Nephron progenitor cell (in vitro differentiated cells): ENCODE data around the gene ARHGAP12.

Experiments
- DNase-seq: peaks from one replicate; pipeline ENCODE4 v3.0.0; 2021
- H3K27ac Mint-ChIP-seq: 2 replicates; pipeline ENCODE4 v1.8.0; 2021; ENCODE audit warnings: mild to moderate bottlenecking, moderate library complexity, mixed read lengths
- H3K27me3 Mint-ChIP-seq: 2 replicates; pipeline ENCODE4 v1.8.0; 2021; ENCODE audit warnings: mild to moderate bottlenecking, low read depth, mixed read lengths; ENCODE audit not compliant: poor library complexity
- H3K36me3 Mint-ChIP-seq: 2 replicates; pipeline ENCODE4 v1.8.0; 2021; ENCODE audit warnings: low read depth, mixed read lengths
- H3K4me1 Mint-ChIP-seq: 2 replicates; pipeline ENCODE4 v1.8.0; 2021; ENCODE audit warnings: mixed read lengths
- H3K4me3 Mint-ChIP-seq: 2 replicates; pipeline ENCODE4 v1.8.0; 2021; ENCODE audit warnings: mild to moderate bottlenecking, moderate library complexity, mixed read lengths
- H3K9me3 Mint-ChIP-seq: 2 replicates; pipeline ENCODE4 v1.8.0; 2021; ENCODE audit warnings: mild to moderate bottlenecking, moderate library complexity, mixed read lengths
- TF ChIP-seq, protein P1 (sequence below): fragments of 200-600 bp; sonication (generic); IDR thresholded peaks from 2 replicates; pipeline ENCODE4 v1.5.0; 2021; ENCODE audit warnings: antibody characterized with exemption

Gene ARHGAP12

DNA sequence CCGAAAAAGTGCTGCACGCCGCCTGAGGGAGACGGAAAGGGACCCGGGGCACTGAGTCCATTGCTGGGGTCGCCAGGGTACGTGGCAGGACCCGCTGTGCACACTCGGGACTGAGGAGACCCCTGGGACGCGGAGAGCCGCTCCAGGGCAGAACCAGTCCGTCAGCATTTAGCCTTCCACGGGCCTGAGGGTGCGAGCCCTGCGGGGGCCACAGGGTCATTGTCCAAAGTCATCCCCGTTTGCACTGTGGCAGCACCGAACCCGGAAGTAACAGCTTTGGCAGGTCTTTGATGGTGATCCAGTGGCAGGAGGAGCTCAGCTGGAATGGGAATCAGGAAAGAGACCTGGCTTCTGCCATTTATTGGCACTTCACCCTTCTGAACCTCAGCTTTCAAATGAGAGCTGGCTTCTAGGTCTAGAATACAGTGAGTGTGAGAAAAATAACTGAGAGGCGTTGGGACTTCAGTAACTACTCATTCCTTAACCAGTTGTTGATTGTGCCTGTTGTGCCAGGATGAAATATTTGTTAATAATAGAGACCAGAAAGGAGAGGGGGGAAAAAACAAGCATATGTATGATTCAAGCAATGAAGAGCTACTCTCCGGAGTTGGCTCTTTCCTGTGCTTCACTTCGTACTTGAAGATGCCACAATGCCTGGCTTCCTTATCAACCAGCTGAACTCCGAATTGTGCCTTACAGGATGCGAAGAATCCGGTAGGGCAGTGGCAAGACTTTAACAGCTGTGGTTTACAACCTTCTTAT, 811 bp upstream of the ARHGAP12 start:
- Mint-ChIP-seq H3K36me3 (peaks cover 7% of the 10 kb centered on the region), H3K4me1 (peaks cover 37% of the 10 kb centered on the region), H3K9me3 (peaks cover 4% of the 10 kb centered on the region), H3K4me3 (peak overlapping the region; percentile 91), H3K27me3 (peaks cover 5% of the 10 kb centered on the region), H3K27ac (peak overlapping the region; percentile 97)
- DNase-seq, result no peak
- TF ChIP-seq, protein P1, sequence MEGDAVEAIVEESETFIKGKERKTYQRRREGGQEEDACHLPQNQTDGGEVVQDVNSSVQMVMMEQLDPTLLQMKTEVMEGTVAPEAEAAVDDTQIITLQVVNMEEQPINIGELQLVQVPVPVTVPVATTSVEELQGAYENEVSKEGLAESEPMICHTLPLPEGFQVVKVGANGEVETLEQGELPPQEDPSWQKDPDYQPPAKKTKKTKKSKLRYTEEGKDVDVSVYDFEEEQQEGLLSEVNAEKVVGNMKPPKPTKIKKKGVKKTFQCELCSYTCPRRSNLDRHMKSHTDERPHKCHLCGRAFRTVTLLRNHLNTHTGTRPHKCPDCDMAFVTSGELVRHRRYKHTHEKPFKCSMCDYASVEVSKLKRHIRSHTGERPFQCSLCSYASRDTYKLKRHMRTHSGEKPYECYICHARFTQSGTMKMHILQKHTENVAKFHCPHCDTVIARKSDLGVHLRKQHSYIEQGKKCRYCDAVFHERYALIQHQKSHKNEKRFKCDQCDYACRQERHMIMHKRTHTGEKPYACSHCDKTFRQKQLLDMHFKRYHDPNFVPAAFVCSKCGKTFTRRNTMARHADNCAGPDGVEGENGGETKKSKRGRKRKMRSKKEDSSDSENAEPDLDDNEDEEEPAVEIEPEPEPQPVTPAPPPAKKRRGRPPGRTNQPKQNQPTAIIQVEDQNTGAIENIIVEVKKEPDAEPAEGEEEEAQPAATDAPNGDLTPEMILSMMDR, result no peak

DNA sequence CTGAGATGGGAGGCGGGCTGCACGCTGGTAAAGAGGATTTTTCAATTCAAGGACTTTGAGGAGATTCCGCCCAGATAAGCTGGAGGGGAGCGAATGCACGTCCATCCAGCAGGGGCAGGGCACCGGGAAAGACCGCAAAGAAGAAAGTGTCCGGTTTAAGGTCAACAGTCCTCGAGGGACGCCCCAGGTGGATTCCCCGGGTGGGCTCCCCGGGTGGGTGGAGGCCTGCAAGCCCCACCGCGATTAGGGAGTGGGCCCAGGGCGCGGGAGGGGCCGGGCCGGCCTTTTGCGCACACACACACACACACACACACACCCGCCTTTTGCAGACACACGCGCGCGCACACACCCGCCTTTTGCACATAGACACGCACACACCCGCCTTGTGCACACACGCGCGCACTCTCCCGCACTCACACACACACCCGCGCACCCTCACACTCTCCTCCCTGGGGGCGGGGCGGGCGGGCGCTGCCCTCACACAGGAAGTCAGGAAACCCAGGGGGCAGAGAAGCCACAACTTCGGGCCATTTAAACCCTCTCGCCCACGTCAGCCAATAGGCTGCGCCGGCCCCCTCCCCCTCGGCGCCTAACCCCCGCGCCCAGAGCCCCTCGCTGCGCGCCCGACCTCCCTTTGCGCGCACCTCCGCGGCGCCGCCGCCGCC, 615 bp downstream of the ARHGAP12 start:
- peaks cover 5% of the 10 kb centered on the region for H3K27me3 Mint-ChIP-seq
- peaks cover 21% of the 10 kb centered on the region for H3K36me3 Mint-ChIP-seq
- H3K4me3 Mint-ChIP-seq, result peak overlapping the region; percentile 92
- H3K9me3 Mint-ChIP-seq, result peaks cover 15% of the 10 kb centered on the region
- H3K27ac Mint-ChIP-seq, result peak overlapping the region; percentile 94
- DNase-seq, result peak; percentile 74
- TF ChIP-seq, protein P1, result peak; percentile 7
- peaks cover 37% of the 10 kb centered on the region for H3K4me1 Mint-ChIP-seq

DNA sequence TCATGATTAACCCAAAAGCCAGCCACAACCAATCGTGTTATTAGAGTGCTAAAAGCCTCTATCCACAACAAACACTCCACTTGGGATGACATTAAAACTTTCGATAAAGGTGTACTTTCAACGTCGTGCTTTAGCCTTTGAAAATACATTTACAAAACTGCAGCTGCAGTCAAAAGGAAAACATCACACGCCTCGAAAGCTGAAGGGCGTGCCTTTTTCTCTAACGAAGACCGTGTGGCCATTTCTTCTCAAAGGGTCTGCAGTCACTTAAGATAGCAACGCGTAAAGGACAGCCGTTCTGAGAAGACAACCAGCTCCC, 1.1 kb downstream of the ARHGAP12 start:
- H3K4me3 Mint-ChIP-seq, result peak overlapping the region; percentile 92
- H3K36me3 Mint-ChIP-seq, result peaks cover 26% of the 10 kb centered on the region
- TF ChIP-seq, protein P1, result no peak
- H3K27me3 Mint-ChIP-seq, result peaks cover 5% of the 10 kb centered on the region
- DNase-seq, result no peak
- peak overlapping the region; percentile 94 for H3K27ac Mint-ChIP-seq
- H3K9me3 Mint-ChIP-seq, result peaks cover 18% of the 10 kb centered on the region
- peaks cover 37% of the 10 kb centered on the region for H3K4me1 Mint-ChIP-seq

DNA sequence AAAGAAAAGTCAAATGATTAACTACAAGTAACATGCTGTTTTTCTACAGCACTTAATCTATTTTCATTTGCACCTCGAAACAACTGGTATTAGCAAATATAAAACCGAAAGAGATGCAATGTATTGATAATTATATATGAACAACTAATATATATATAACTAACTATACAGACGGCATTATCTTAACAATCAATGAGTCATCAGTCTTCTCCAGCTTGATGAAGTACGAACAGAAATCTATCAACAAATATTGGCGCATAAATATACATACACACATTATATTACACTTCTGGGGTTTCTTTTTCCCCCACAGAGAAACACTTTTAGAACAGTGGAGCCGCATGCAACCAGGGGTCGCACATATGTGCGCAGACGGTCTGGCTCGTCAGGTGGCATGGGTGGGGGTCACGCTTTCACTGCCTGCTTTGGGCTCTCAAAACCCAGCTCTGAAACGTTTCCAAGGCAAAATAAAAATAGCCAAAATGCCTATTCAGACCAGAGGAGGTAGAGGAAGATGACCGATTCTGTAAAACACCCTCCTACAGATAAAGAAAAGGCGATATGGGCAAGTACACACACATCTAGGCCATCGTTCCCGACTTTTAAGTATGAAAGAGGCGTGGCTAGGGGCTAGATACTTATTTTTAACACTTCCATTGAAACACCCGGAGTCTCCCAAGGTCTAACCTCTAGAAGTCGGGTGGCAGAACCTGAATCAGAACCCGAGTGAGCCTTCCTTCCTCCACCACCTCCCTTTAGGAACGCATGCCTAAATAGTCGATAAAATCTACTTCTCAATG, 1.7 kb downstream of the ARHGAP12 start:
- H3K9me3 Mint-ChIP-seq, result peaks cover 18% of the 10 kb centered on the region
- H3K27ac Mint-ChIP-seq, result peak overlapping the region; percentile 94
- H3K27me3 Mint-ChIP-seq, result peaks cover 5% of the 10 kb centered on the region
- peak; percentile 16 for DNase-seq
- H3K36me3 Mint-ChIP-seq, result peaks cover 28% of the 10 kb centered on the region
- H3K4me3 Mint-ChIP-seq, result peak overlapping the region; percentile 92
- TF ChIP-seq, protein P1, result no peak
- peaks cover 37% of the 10 kb centered on the region for H3K4me1 Mint-ChIP-seq

DNA sequence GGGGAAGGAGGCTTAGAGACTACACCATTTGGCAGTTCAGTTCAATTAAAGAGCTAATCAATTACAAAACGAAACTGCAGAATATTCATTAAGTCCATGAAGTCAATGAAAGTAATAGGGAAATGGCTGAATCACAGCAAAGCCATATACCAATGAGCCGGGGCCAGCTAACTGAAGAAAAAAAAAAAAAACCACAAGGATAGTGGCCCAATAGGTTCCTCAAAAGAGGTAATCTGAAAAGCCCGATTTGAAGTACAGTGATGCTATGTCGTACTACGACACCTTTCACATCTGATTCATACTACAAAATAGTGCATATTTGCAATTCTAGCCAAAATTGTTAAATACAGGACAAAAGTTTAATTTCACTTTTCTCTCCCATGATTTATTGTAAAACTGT, 2.5 kb downstream of the ARHGAP12 start:
- Mint-ChIP-seq H3K36me3 (peaks cover 28% of the 10 kb centered on the region), H3K27ac (no peak overlapping the region), H3K27me3 (peaks cover 5% of the 10 kb centered on the region), H3K4me1 (peaks cover 37% of the 10 kb centered on the region), H3K4me3 (peak overlapping the region; percentile 92), H3K9me3 (peaks cover 18% of the 10 kb centered on the region)
- TF ChIP-seq, protein P1, result no peak
- no peak for DNase-seq
